PFSK-1 (cell line): ENCODE measurements around the gene ACAP2.

Source experiments
- POLR2AphosphoS5 ChIP-seq: IDR thresholded peaks from 2 replicates; pipeline ENCODE4 v1.6.1; 2012; ENCODE audit warnings: low read depth, mild to moderate bottlenecking, control low read depth, low read length, moderate library complexity
- REST ChIP-seq, 2 experiments: IDR thresholded peaks; 2 replicates each; pipeline versions ENCODE4 v1.6.1 to v1.8.0; 2011 to 2012; ENCODE audit warnings: low read depth in 2 of 2, low read length in 2 of 2, control low read depth in 1 of 2, inconsistent platforms in 1 of 2, mild to moderate bottlenecking in 1 of 2, moderate library complexity in 1 of 2; ENCODE audit not compliant: insufficient read depth in 1 of 2

- no peak for TF ChIP-seq POLR2AphosphoS5
- TF ChIP-seq REST (IDR thresholded peaks at IDR 0.05; ENCODE audit: insufficient read depth in 1 of 2, low read depth in 2 of 2, low read length in 2 of 2), result no peak
These were observed 195.0 kb downstream of the ACAP2 start for GRCh38 chr3:195247863-195248189.
